ENCODE results near the gene COLGALT1. TPM values are rescaled to one million over a fixed set of nuclear protein-coding genes. Genes with fewer than 3 reads are reported as not detected.

COLGALT1 gene
- total and polyA plus RNA-seq, 2 of the 8 experiments (the other 6 are each of a cell fraction or from before 2014, with no cell fraction given): 44.7 to 58.1 TPM

DNA sequence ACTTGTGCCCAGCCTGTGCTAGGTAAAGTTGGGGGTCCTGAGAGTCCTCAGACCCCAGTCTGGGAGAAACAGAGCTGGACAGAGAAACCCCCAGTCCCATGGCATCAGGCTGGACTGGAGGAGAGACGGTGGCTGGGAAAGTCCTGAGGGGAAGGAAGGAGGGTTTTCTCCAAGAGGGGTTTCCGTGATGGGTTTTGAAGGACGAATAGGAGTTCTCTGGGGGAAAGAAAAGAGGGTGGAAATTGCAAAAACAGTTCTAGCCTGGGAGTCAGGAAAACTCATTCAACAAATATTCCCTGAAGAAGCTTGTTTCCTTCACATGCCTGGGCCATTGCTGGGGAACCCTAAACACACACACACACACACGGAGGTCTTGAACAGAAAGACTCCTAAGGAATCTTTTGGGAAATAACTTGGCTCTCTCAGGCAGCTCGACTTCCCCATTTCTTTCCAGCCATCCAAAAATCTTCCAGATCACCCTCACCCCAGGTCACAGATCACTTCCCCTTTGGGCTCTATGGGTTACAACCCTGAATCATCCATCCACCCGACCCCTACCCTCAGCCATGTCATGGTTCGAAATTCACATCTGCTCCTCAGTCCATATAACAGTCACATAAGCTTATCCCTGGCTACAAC, 47.5 kb downstream of the COLGALT1 start (continued):
- TF ChIP-seq, protein P1, sequence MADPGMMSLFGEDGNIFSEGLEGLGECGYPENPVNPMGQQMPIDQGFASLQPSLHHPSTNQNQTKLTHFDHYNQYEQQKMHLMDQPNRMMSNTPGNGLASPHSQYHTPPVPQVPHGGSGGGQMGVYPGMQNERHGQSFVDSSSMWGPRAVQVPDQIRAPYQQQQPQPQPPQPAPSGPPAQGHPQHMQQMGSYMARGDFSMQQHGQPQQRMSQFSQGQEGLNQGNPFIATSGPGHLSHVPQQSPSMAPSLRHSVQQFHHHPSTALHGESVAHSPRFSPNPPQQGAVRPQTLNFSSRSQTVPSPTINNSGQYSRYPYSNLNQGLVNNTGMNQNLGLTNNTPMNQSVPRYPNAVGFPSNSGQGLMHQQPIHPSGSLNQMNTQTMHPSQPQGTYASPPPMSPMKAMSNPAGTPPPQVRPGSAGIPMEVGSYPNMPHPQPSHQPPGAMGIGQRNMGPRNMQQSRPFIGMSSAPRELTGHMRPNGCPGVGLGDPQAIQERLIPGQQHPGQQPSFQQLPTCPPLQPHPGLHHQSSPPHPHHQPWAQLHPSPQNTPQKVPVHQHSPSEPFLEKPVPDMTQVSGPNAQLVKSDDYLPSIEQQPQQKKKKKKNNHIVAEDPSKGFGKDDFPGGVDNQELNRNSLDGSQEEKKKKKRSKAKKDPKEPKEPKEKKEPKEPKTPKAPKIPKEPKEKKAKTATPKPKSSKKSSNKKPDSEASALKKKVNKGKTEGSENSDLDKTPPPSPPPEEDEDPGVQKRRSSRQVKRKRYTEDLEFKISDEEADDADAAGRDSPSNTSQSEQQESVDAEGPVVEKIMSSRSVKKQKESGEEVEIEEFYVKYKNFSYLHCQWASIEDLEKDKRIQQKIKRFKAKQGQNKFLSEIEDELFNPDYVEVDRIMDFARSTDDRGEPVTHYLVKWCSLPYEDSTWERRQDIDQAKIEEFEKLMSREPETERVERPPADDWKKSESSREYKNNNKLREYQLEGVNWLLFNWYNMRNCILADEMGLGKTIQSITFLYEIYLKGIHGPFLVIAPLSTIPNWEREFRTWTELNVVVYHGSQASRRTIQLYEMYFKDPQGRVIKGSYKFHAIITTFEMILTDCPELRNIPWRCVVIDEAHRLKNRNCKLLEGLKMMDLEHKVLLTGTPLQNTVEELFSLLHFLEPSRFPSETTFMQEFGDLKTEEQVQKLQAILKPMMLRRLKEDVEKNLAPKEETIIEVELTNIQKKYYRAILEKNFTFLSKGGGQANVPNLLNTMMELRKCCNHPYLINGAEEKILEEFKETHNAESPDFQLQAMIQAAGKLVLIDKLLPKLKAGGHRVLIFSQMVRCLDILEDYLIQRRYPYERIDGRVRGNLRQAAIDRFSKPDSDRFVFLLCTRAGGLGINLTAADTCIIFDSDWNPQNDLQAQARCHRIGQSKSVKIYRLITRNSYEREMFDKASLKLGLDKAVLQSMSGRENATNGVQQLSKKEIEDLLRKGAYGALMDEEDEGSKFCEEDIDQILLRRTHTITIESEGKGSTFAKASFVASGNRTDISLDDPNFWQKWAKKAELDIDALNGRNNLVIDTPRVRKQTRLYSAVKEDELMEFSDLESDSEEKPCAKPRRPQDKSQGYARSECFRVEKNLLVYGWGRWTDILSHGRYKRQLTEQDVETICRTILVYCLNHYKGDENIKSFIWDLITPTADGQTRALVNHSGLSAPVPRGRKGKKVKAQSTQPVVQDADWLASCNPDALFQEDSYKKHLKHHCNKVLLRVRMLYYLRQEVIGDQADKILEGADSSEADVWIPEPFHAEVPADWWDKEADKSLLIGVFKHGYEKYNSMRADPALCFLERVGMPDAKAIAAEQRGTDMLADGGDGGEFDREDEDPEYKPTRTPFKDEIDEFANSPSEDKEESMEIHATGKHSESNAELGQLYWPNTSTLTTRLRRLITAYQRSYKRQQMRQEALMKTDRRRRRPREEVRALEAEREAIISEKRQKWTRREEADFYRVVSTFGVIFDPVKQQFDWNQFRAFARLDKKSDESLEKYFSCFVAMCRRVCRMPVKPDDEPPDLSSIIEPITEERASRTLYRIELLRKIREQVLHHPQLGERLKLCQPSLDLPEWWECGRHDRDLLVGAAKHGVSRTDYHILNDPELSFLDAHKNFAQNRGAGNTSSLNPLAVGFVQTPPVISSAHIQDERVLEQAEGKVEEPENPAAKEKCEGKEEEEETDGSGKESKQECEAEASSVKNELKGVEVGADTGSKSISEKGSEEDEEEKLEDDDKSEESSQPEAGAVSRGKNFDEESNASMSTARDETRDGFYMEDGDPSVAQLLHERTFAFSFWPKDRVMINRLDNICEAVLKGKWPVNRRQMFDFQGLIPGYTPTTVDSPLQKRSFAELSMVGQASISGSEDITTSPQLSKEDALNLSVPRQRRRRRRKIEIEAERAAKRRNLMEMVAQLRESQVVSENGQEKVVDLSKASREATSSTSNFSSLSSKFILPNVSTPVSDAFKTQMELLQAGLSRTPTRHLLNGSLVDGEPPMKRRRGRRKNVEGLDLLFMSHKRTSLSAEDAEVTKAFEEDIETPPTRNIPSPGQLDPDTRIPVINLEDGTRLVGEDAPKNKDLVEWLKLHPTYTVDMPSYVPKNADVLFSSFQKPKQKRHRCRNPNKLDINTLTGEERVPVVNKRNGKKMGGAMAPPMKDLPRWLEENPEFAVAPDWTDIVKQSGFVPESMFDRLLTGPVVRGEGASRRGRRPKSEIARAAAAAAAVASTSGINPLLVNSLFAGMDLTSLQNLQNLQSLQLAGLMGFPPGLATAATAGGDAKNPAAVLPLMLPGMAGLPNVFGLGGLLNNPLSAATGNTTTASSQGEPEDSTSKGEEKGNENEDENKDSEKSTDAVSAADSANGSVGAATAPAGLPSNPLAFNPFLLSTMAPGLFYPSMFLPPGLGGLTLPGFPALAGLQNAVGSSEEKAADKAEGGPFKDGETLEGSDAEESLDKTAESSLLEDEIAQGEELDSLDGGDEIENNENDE (IDR thresholded peaks at IDR 0.05; ENCODE audit: insufficient replicate concordance, low read length): no peak
- TF ChIP-seq POLR2A (IDR thresholded peaks at IDR 0.05; ENCODE audit: control extremely low read depth in 1 of 2, low read depth in 2 of 2, low read length in 2 of 2) (no peak), SRF (IDR thresholded peaks at IDR 0.05; ENCODE audit: low read depth, low read length) (no peak), KDM4A (IDR thresholded peaks at IDR 0.05; ENCODE audit: low read depth, low read length, severe bottlenecking) (no peak), SP1 (IDR thresholded peaks at IDR 0.05; ENCODE audit: low read depth, low read length) (no peak), POLR2AphosphoS5 (IDR thresholded peaks at IDR 0.05; ENCODE audit: low read depth, low read length) (no peak), JUND (IDR thresholded peaks at IDR 0.05; ENCODE audit: low read length) (no peak), TEAD4 (IDR thresholded peaks at IDR 0.05; ENCODE audit: low read depth, low read length) (no peak)
- TF ChIP-seq, protein P2, sequence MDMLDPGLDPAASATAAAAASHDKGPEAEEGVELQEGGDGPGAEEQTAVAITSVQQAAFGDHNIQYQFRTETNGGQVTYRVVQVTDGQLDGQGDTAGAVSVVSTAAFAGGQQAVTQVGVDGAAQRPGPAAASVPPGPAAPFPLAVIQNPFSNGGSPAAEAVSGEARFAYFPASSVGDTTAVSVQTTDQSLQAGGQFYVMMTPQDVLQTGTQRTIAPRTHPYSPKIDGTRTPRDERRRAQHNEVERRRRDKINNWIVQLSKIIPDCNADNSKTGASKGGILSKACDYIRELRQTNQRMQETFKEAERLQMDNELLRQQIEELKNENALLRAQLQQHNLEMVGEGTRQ (IDR thresholded peaks at IDR 0.05; ENCODE audit: low read length): no peak
- TF ChIP-seq, protein P3, sequence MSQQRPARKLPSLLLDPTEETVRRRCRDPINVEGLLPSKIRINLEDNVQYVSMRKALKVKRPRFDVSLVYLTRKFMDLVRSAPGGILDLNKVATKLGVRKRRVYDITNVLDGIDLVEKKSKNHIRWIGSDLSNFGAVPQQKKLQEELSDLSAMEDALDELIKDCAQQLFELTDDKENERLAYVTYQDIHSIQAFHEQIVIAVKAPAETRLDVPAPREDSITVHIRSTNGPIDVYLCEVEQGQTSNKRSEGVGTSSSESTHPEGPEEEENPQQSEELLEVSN (IDR thresholded peaks at IDR 0.05): no peak
